Mammary epithelial cell (primary cell): Measurements from ENCODE around the gene CRYBB1.

Experiments
- CTCF ChIP-seq, 2 donors: IDR thresholded peaks in 1 of 2; conservative IDR thresholded peaks in 1 of 2; 2 replicates each; pipeline ENCODE4 v1.5.1; 2011 to 2012; ENCODE audit warnings: inconsistent platforms in 2 of 2, low read length in 2 of 2, mild to moderate bottlenecking in 2 of 2, control low read depth in 1 of 2, low read depth in 1 of 2; ENCODE audit not compliant: insufficient read depth in 1 of 2; ENCODE audit errors: extremely low read depth in 1 of 2
- EZH2 ChIP-seq: IDR thresholded peaks from 2 replicates; pipeline ENCODE4 v1.6.1; 2012; ENCODE audit warnings: low read length, inconsistent platforms, borderline replicate concordance

- TF ChIP-seq CTCF (conservative IDR thresholded peaks at IDR 0.05 in 1 of 2, IDR thresholded peaks at IDR 0.05 in 1 of 2; ENCODE audit: extremely low read depth in 1 of 2, insufficient read depth in 1 of 2, low read depth in 1 of 2, low read length in 2 of 2) (no peak), EZH2 (no peak)
These were observed 3.8 kb upstream of the CRYBB1 start, which contains the start of gene CRYBA4 for GRCh38 chr22:26621663-26622062.
